ENCODE results near the gene HDAC8.
"Not testable (repeated sequence)": the region's sequence is repeated elsewhere in the genome, so short reads cannot be mapped to it uniquely, and the experiment has no call there.

HDAC8 gene

DNA sequence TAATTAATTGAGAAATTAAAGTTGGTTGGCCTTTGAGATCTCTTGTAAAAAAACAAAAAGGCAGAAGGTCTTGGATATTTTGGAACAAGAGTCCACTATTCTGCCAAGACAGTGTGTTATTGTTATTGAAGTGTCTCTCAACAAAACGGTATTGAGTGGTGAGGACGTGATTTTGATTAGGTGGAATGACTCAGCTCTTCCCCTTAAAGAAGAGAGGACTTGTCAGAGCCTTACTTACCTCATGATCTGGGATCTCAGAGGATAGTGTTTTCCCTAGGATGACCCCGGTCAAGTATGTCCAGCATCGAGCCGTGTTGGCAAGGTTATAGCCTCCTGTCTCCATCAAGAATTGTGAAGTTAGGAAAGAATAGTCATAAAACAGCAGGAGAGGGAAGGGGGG is 110.9 kb downstream of the HDAC8 start:
- TF ChIP-seq, protein P1, sequence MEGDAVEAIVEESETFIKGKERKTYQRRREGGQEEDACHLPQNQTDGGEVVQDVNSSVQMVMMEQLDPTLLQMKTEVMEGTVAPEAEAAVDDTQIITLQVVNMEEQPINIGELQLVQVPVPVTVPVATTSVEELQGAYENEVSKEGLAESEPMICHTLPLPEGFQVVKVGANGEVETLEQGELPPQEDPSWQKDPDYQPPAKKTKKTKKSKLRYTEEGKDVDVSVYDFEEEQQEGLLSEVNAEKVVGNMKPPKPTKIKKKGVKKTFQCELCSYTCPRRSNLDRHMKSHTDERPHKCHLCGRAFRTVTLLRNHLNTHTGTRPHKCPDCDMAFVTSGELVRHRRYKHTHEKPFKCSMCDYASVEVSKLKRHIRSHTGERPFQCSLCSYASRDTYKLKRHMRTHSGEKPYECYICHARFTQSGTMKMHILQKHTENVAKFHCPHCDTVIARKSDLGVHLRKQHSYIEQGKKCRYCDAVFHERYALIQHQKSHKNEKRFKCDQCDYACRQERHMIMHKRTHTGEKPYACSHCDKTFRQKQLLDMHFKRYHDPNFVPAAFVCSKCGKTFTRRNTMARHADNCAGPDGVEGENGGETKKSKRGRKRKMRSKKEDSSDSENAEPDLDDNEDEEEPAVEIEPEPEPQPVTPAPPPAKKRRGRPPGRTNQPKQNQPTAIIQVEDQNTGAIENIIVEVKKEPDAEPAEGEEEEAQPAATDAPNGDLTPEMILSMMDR (IDR thresholded peaks at IDR 0.05; ENCODE audit: borderline replicate concordance, insufficient read depth, low read depth, low read length) = no peak
- H3K4me3 ChIP-seq (ENCODE audit: low read depth, low read length) = no peak overlapping the region

DNA sequence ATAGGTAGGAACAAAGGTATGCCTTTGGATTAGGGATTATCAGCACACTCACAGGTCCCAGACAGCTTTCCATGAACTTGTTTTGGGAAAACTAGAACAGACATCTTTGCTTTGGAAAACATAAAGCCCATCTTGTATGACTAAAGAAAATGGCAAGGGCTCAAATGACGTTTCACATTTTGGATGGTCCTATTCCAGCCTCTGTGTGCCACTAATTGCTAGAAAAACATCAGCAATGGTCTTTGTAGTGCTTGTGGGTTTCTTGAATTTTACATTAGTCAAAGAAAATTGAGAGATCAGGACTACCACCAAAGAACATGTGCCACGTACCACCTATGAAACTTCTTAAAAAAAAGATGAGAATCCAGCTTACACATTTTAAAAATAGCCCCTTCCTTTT is 111.4 kb downstream of the HDAC8 start:
- TF ChIP-seq, protein P1 (IDR thresholded peaks at IDR 0.05; ENCODE audit: borderline replicate concordance, insufficient read depth, low read depth, low read length) = no peak
- H3K4me3 ChIP-seq (ENCODE audit: low read depth, low read length) = no peak overlapping the region

DNA sequence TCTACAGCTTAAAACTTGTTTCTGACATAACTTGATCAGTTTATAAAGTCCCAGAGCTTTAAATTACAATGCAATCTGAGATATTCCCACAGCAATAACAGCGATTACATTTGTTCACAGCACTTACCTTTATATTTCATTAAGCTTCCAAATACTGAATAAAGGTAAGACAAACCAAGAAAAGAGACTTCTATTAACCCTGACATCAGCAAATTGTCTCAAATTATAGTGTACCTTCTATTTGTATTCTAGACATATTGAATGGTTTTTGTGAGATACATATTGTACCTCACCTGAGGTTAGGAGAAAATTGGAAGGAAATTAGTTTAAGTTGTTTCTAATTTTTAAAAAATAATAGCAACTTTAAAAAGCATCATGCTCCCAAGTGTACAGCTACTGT is 111.9 kb downstream of the HDAC8 start:
- TF ChIP-seq, protein P1 (IDR thresholded peaks at IDR 0.05; ENCODE audit: borderline replicate concordance, insufficient read depth, low read depth, low read length) = no peak
- no peak overlapping the region for H3K4me3 ChIP-seq (ENCODE audit: low read depth, low read length)

DNA sequence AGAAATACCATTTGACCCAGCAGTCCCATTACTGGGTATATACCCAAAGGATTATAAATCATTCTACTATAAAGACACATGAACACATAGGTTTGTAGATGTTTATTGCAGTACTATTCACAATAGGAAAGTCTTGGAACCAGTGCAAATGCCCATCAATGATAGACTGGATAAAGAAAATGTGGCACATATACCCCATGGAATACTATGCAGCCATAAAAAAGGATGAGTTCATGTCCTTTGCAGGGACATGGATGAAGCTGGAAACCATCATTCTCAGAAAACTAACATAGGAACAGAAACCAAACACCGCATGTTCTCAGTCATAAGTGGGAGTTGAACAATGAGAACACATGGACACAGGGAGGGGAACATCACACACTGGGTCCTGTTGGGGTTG is 123.6 kb downstream of the HDAC8 start:
- not testable (repeated sequence) for H3K4me3 ChIP-seq (ENCODE audit: low read depth, low read length)

DNA sequence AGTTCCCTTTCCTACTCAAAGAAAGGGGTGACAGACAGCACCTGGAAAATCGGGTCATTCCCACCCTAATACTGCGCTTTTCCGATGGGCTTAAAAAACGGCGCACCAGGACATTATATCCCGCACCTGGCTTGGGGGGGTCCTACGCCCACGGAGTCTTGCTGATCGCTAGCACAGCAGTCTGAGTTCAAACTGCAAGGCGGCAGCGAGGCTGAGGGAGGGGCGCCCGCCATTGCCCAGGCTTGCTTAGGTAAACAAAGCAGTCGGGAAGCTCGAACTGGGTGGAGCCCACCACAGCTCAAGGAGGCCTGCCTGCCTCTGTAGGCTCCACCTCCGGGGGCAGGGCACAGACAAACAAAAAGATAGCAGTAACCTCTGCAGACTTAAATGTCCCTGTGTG is 131.9 kb downstream of the HDAC8 start:
- H3K4me3 ChIP-seq (ENCODE audit: low read depth, low read length) = not testable (repeated sequence)

DNA sequence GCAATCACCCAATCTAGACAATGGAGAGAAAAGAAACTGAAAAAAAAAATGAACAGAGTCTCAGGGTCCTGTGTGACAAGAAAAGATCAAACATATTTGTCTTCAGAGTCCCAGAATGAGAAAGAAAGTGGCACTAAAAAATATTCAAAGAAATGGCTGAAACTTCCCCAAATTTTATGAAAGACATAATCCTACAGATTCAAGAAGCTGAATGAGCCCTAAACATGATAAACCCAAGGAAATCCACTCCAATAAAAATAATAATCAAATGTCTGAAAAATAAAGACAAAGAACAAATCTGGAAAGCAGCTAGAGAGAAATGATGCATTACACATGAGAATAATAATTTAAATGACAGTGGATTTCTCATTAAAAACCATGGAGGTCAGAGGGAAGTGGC is 136.6 kb downstream of the HDAC8 start:
- TF ChIP-seq, protein P1 (IDR thresholded peaks at IDR 0.05; ENCODE audit: borderline replicate concordance, insufficient read depth, low read depth, low read length) = no peak
- no peak overlapping the region for H3K4me3 ChIP-seq (ENCODE audit: low read depth, low read length)

DNA sequence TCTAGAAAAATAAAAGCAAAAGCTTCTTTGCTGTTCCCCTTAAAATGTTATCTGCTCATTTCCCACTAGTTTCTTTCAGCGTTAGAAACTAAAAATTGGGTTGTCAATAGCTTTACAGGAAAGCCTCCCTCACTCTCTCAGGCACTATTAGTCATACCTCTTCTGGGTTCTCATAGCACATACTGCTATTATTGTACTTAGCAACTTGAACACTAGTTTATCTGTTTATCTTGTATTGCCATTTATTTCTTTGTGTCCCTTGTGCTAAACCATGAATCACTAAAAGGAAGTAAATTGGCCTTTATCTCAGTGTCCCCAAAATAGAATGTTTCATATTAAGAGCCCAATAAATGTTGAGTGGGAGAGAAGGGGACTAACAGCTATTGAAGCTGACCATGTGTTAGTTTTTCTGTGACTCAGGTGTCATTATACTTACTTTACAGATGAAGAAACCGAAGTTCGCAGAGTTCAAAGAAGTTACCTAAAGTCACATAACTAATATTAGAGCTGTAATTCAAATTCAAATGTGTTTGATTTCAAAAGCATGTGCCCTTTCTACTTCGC is 142.2 kb downstream of the HDAC8 start:
- TF ChIP-seq, protein P1 (IDR thresholded peaks at IDR 0.05; ENCODE audit: borderline replicate concordance, insufficient read depth, low read depth, low read length) = no peak
- no peak overlapping the region for H3K4me3 ChIP-seq (ENCODE audit: low read depth, low read length)

DNA sequence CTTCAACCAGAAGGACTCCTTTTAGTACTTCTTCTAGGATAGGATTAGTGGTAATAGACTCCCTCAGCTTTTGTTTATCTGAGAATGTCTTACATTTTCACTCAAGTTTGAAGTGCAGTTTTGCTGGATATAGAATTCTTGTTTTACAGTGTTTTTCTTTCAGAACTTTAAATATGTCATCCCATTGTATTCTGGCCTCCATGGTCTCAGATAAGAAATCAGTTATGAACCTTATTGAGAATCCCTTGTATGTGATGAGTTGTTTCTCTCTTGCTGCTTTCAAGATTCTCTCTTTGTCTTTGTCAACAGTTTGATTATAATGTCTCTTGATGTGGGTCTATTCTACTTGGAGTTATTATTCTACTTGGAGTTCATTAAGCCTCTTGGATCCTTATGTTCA is 150.8 kb downstream of the HDAC8 start:
- TF ChIP-seq, protein P1 (IDR thresholded peaks at IDR 0.05; ENCODE audit: borderline replicate concordance, insufficient read depth, low read depth, low read length) = no peak
- no peak overlapping the region for H3K4me3 ChIP-seq (ENCODE audit: low read depth, low read length)
